Activated CD8-positive, alpha-beta T cell treated with anti-CD3 and anti-CD28 coated beads for 36 hours (primary cell): Measurements from ENCODE around the gene RASGRP4. TPM values are rescaled to one million over a fixed set of nuclear protein-coding genes. Genes with fewer than 3 reads are reported as not detected.

Experiments used
- ATAC-seq: fragments of 200-7000 bp; cut with Tn5 transposase; one replicate; pipeline ENCODE4 v1.10.0; 2021; ENCODE audit warnings: mild to moderate bottlenecking, moderate library complexity
- CTCF ChIA-PET: fragments of 350-600 bp; sonication (Branson Sonifier 250); formaldehyde crosslinking; loops from one replicate; lab custom pipeline; 2021; ENCODE audit warnings: antibody characterized with exemption; lab: Charles Lee
- POLR2A ChIA-PET: fragments of 350-600 bp; sonication (Branson Sonifier 250); formaldehyde crosslinking; loops from one replicate; lab custom pipeline; 2021; ENCODE audit warnings: antibody characterized with exemption; lab: Charles Lee
- DNase-seq: peaks from one replicate; pipeline ENCODE4 v3.0.0-alpha.2; 2020
- H3K27ac Mint-ChIP-seq: one replicate; pipeline ENCODE4 v1.8.0; 2021; ENCODE audit warnings: mild to moderate bottlenecking, mixed read lengths
- H3K27me3 Mint-ChIP-seq: one replicate; pipeline ENCODE4 v1.8.0; 2021; ENCODE audit warnings: mixed read lengths
- H3K36me3 Mint-ChIP-seq: one replicate; pipeline ENCODE4 v1.8.0; 2021; ENCODE audit warnings: low read depth, mixed read lengths
- H3K4me1 Mint-ChIP-seq: one replicate; pipeline ENCODE4 v1.8.0; 2021; ENCODE audit warnings: low read depth, mixed read lengths
- H3K4me3 Mint-ChIP-seq: one replicate; pipeline ENCODE4 v1.8.0; 2021; ENCODE audit warnings: mild to moderate bottlenecking, moderate library complexity, mixed read lengths
- H3K9me3 Mint-ChIP-seq: one replicate; pipeline ENCODE4 v1.8.0; 2021; ENCODE audit warnings: mixed read lengths
- intact Hi-C: fragments of 100-400 bp; cut with micrococcal nuclease; formaldehyde crosslinking; loops from one replicate; pipeline ENCODE4 v1.10.0; 2022
- total RNA-seq, 2 experiments: library from RNA; stranded (reverse); gene quantifications; one replicate each; pipeline ENCODE4 v1.2.3, GENCODE V29; 2021
- TF ChIP-seq, protein P1 (sequence below): fragments of 200-600 bp; IDR thresholded peaks from one replicate; pipeline ENCODE4 v1.8.0; 2022; ENCODE audit warnings: antibody characterized with exemption, mild to moderate bottlenecking

The RASGRP4 gene
- total RNA-seq, 2 experiments from 2014 or later, result 1.4 to 1.8 TPM

DNA sequence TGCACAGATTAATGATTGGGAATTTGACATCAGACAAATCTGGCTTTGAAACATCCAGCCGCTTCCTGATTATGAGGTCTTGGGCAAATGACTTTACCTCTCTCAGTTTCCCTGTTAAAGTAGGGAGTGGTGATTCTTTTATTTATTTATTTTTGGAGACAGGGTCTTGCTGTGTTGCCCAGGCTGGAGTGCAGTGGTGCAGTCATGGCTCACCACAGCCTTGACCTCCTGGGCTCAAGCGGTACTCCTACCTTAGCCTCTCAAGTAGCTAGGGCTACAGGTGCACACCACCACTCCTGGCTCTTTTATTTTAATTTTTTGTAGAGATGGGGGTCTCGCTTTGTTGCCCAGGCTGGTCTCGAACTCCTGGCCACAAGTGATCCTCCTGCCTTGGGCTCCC is 49.0 kb downstream of the RASGRP4 start:
- intact Hi-C loops, result no loop called here
- ATAC-seq (no peak), DNase-seq (no peak)
- Mint-ChIP-seq H3K36me3 (peaks cover 51% of the 10 kb centered on the region), H3K4me1 (peaks cover 23% of the 10 kb centered on the region), H3K4me3 (no peak overlapping the region), H3K27me3 (no peaks in the 10 kb centered on the region), H3K9me3 (no peaks in the 10 kb centered on the region), H3K27ac (no peak overlapping the region)
- CTCF ChIA-PET, result interaction anchor here (1.6 kb wide), 1 partner anchor 26 kb away, joined by 4 read pairs; the partner anchor contains the start of gene FAM98C
- TF ChIP-seq, protein P1, sequence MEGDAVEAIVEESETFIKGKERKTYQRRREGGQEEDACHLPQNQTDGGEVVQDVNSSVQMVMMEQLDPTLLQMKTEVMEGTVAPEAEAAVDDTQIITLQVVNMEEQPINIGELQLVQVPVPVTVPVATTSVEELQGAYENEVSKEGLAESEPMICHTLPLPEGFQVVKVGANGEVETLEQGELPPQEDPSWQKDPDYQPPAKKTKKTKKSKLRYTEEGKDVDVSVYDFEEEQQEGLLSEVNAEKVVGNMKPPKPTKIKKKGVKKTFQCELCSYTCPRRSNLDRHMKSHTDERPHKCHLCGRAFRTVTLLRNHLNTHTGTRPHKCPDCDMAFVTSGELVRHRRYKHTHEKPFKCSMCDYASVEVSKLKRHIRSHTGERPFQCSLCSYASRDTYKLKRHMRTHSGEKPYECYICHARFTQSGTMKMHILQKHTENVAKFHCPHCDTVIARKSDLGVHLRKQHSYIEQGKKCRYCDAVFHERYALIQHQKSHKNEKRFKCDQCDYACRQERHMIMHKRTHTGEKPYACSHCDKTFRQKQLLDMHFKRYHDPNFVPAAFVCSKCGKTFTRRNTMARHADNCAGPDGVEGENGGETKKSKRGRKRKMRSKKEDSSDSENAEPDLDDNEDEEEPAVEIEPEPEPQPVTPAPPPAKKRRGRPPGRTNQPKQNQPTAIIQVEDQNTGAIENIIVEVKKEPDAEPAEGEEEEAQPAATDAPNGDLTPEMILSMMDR, result no peak
- POLR2A ChIA-PET, result interaction anchor here (1.5 to 3.4 kb wide), 2 partner anchors 9 to 17 kb away, joined by 3 to 40 read pairs; partner anchors contain the start of genes GGN and SPRED3

DNA sequence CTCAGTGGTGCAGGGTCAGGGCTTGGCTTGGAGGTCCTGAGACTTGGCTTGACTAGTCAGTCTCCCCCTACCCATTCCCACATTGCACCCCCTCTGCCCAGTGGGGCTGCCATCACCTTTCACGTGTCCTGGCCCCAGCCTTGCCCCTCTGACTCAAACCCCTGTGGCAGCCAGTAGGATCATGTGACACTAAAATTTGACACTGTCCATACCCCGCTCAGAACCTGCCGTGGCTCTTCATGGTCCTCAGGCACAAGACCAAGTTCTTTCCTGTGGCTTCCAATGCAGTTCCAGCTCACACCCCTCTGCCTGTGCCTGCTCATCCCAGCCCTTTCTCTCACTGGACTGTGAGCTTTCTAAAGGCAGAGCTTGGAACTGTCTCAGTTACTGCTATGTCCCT is 49.4 kb downstream of the RASGRP4 start:
- Mint-ChIP-seq H3K36me3 (peaks cover 47% of the 10 kb centered on the region), H3K27ac (no peak overlapping the region), H3K9me3 (no peaks in the 10 kb centered on the region), H3K4me3 (peak overlapping the region; percentile 100), H3K27me3 (no peaks in the 10 kb centered on the region), H3K4me1 (peaks cover 23% of the 10 kb centered on the region)
- intact Hi-C loops, result no loop called here
- TF ChIP-seq, protein P1, result no peak
- POLR2A ChIA-PET, result interaction anchor here (1.5 to 3.4 kb wide), 2 partner anchors 10 to 17 kb away, joined by 3 to 40 read pairs; partner anchors contain the start of genes GGN and SPRED3
- DNase-seq (no peak), ATAC-seq (no peak)
- CTCF ChIA-PET, result interaction anchor here (1.2 to 3.7 kb wide), 4 partner anchors 19 to 143 kb away, joined by 3 to 30 read pairs (median 4); partner anchors contain the start of gene FAM98C

DNA sequence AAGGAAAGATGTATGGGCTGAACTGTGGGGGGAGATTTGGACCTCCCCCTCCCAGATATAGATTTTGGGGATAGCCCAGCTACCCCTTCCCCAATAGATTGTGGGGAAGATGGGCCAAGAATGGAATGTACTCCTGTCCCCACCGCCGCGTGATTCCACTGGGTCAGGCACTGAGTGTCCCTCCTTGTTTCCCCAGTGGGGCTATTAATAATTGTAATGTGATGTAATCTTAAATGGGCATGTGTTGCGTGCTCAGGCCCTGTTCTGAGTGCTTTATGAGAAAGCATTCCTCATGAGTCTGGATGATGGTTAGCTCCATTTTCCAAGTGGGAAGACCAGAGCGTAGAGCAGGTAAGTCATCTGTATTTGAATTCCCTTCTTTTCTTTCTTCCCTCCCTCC is 50.3 kb downstream of the RASGRP4 start:
- ATAC-seq, result no peak
- DNase-seq, result no peak
- Mint-ChIP-seq H3K9me3 (no peaks in the 10 kb centered on the region), H3K36me3 (peaks cover 38% of the 10 kb centered on the region), H3K4me1 (peaks cover 23% of the 10 kb centered on the region), H3K27ac (peak overlapping the region; percentile 99), H3K27me3 (no peaks in the 10 kb centered on the region), H3K4me3 (peak overlapping the region; percentile 100)
- ChIA-PET CTCF (interaction anchor here (1.2 to 3.7 kb wide), 5 partner anchors 12 to 142 kb away, joined by 3 to 30 read pairs (median 4); partner anchors contain the start of genes FAM98C and GGN), POLR2A (interaction anchor here (0.7 to 3.4 kb wide), 4 partner anchors 10 to 94 kb away, joined by 3 to 40 read pairs (median 8); partner anchors contain the start of genes CATSPERG, GGN and SPRED3)
- TF ChIP-seq, protein P1, result no peak
- intact Hi-C loops, result no loop called here

DNA sequence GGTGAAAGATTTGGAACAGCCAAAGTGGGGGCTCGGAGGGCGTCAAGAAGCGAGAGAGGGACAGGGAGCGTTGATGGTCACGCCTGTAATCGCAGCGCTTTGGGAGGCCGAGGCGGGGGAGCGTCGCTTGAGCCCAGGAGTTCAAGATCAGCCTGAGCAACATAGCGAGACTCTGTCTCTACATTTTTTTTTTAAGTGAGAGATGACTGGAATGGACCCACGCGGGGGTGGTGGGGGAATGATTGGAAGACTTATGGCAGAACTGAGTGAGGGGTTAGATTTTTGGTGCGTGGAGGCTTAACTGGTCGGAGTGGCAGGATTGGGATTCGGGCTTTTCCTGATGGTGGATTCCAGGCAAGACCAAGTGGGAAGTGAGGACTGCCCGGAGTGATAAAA is 50.9 kb downstream of the RASGRP4 start:
- Mint-ChIP-seq H3K4me3 (peak overlapping the region; percentile 100), H3K27me3 (peaks cover 1% of the 10 kb centered on the region), H3K9me3 (no peaks in the 10 kb centered on the region), H3K4me1 (peaks cover 23% of the 10 kb centered on the region), H3K36me3 (peaks cover 32% of the 10 kb centered on the region), H3K27ac (peak overlapping the region; percentile 99)
- ChIA-PET CTCF (interaction anchor here (1.2 to 3.7 kb wide), 6 partner anchors 13 to 141 kb away, joined by 3 to 30 read pairs (median 8); partner anchors contain the start of genes FAM98C and GGN), POLR2A (interaction anchor here (0.7 to 3.4 kb wide), 6 partner anchors 8 to 140 kb away, joined by 3 to 40 read pairs (median 8); partner anchors contain the start of genes CATSPERG, GGN and SPRED3)
- intact Hi-C loops, result no loop called here
- TF ChIP-seq, protein P1, result no peak
- DNase-seq (no peak), ATAC-seq (peak; percentile 0)
